Measurements from ENCODE around the gene CENPN.

DNA sequence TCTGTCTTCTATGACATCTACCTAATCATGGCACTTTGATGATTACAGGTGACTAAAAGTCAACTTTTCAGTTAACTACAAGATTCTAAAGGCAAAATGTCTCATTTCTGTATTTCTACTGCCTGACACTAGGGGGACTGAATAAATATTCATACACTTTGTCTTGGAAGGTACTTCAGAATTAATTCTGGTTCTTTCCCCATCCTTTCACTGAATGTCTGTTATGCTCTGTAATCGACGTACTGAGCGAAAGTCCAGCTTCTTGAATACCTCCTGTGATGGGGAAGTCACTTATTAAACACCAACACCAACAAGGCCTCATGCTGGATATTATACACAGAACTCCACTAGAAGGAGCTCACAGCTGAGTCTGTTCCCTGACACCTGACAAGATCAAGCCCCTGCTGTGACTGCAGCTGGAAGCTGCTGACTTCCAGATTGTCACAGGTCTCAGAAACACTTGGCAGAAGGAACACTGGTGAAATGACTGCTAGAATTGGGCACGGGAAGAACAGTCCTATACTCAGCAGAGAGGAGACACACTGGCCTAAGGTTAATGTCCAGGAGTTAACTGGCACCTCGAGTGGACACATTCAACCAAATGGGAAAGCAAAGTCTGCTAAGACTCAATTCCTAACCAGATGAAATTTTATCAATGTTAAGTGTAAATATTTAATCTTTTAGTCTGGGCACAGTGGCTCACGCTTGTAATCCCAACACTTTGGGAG is 32.2 kb upstream of the CENPN start:
- TF ChIP-seq, protein P1, sequence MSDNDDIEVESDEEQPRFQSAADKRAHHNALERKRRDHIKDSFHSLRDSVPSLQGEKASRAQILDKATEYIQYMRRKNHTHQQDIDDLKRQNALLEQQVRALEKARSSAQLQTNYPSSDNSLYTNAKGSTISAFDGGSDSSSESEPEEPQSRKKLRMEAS (IDR thresholded peaks at IDR 0.05) = no peak
- TF ChIP-seq TAF1 (IDR thresholded peaks at IDR 0.05; ENCODE audit: low read depth) = no peak
- TF ChIP-seq ZBTB7A (IDR thresholded peaks at IDR 0.05; ENCODE audit: low read depth) = no peak
- TF ChIP-seq FOXM1 (IDR thresholded peaks at IDR 0.05; ENCODE audit: borderline replicate concordance, low read depth) = no peak
- no peak for TF ChIP-seq RAD21 (IDR thresholded peaks at IDR 0.05; ENCODE audit: low read depth)
- no peak for TF ChIP-seq TEAD4 (IDR thresholded peaks at IDR 0.05)
- no peak for TF ChIP-seq CREB1 (IDR thresholded peaks at IDR 0.05; ENCODE audit: low read depth)
- TF ChIP-seq EP300 (IDR thresholded peaks at IDR 0.05; ENCODE audit: borderline replicate concordance) = no peak
- TF ChIP-seq EGR1 (IDR thresholded peaks at IDR 0.05) = no peak
- TF ChIP-seq, protein P2, sequence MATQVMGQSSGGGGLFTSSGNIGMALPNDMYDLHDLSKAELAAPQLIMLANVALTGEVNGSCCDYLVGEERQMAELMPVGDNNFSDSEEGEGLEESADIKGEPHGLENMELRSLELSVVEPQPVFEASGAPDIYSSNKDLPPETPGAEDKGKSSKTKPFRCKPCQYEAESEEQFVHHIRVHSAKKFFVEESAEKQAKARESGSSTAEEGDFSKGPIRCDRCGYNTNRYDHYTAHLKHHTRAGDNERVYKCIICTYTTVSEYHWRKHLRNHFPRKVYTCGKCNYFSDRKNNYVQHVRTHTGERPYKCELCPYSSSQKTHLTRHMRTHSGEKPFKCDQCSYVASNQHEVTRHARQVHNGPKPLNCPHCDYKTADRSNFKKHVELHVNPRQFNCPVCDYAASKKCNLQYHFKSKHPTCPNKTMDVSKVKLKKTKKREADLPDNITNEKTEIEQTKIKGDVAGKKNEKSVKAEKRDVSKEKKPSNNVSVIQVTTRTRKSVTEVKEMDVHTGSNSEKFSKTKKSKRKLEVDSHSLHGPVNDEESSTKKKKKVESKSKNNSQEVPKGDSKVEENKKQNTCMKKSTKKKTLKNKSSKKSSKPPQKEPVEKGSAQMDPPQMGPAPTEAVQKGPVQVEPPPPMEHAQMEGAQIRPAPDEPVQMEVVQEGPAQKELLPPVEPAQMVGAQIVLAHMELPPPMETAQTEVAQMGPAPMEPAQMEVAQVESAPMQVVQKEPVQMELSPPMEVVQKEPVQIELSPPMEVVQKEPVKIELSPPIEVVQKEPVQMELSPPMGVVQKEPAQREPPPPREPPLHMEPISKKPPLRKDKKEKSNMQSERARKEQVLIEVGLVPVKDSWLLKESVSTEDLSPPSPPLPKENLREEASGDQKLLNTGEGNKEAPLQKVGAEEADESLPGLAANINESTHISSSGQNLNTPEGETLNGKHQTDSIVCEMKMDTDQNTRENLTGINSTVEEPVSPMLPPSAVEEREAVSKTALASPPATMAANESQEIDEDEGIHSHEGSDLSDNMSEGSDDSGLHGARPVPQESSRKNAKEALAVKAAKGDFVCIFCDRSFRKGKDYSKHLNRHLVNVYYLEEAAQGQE (IDR thresholded peaks at IDR 0.05; ENCODE audit: low read depth) = no peak
- TF ChIP-seq, protein P3, sequence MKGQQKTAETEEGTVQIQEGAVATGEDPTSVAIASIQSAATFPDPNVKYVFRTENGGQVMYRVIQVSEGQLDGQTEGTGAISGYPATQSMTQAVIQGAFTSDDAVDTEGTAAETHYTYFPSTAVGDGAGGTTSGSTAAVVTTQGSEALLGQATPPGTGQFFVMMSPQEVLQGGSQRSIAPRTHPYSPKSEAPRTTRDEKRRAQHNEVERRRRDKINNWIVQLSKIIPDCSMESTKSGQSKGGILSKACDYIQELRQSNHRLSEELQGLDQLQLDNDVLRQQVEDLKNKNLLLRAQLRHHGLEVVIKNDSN (IDR thresholded peaks at IDR 0.05) = no peak
- TF ChIP-seq CEBPB (IDR thresholded peaks at IDR 0.05) = no peak
